ENCODE data around the gene ZNF100.
"Not testable (repeated sequence)": the region's sequence is repeated elsewhere in the genome, so short reads cannot be mapped to it uniquely, and the experiment has no call there.

The ZNF100 gene

GRCh38 chr19:21704320-21704719 is 63.1 kb downstream of the ZNF100 start:
- DNase-seq (ENCODE audit: low spot score), result no peak

- no peak for DNase-seq (ENCODE audit: low spot score)
These were observed 68.2 kb downstream of the ZNF100 start for GRCh38 chr19:21699197-21699596.

- DNase-seq (ENCODE audit: low spot score), result peak; percentile 39
These were observed 69.2 kb downstream of the ZNF100 start for GRCh38 chr19:21698215-21698614.

GRCh38 chr19:21697698-21698097 is 69.7 kb downstream of the ZNF100 start:
- DNase-seq (ENCODE audit: low spot score), result no peak

- DNase-seq (ENCODE audit: low spot score), result no peak
These were observed 73.0 kb downstream of the ZNF100 start for GRCh38 chr19:21694171-21694906.

- DNase-seq (ENCODE audit: low spot score), result no peak
These were observed 74.0 kb downstream of the ZNF100 start for GRCh38 chr19:21693399-21693798.

- peak; percentile 11 for DNase-seq (ENCODE audit: low spot score)
These were observed 75.7 kb downstream of the ZNF100 start for GRCh38 chr19:21691661-21692060.

GRCh38 chr19:21688464-21688863 is 78.9 kb downstream of the ZNF100 start:
- DNase-seq (ENCODE audit: low spot score), result no peak

GRCh38 chr19:21680671-21681070 is 86.7 kb downstream of the ZNF100 start:
- no peak for DNase-seq (ENCODE audit: low spot score)

GRCh38 chr19:21680026-21680425 is 87.4 kb downstream of the ZNF100 start:
- DNase-seq (ENCODE audit: low spot score), result no peak

GRCh38 chr19:21677696-21678418 is 89.5 kb downstream of the ZNF100 start:
- DNase-seq (ENCODE audit: low spot score), result no peak

- DNase-seq (ENCODE audit: low spot score), result no peak
These were observed 92.9 kb downstream of the ZNF100 start for GRCh38 chr19:21674454-21674853.

- not testable (repeated sequence) for DNase-seq (ENCODE audit: low spot score)
These were observed 93.9 kb downstream of the ZNF100 start for GRCh38 chr19:21673479-21673878.

Measured in Ammon's horn (tissue), 1 donor.